RWPE2 (cell line): ENCODE data around the gene ARL5C.

ENCODE experiments used
- ATAC-seq: fragments of 200-7000 bp; cut with Tn5 transposase; 3 replicates; pipeline ENCODE4 v1.9.1; 2021; ENCODE audit warnings: low read depth
- DNase-seq: peaks from one replicate; pipeline ENCODE4 v3.0.0-alpha.2; 2020; ENCODE audit warnings: low spot score
- H3K27ac ChIP-seq: fragments of 450-650 bp; 2 replicates; pipeline ENCODE4 v1.5.1; 2017; ENCODE audit warnings: mild to moderate bottlenecking; ENCODE audit not compliant: poor library complexity, severe bottlenecking
- H3K27me3 ChIP-seq: fragments of 250-450 bp; sonication (Bioruptor Pico); 2 replicates; pipeline ENCODE4 v1.5.1; 2021; ENCODE audit warnings: mild to moderate bottlenecking, moderate library complexity; ENCODE audit not compliant: insufficient read depth, poor library complexity, severe bottlenecking
- H3K36me3 ChIP-seq: fragments of 250-450 bp; sonication (Bioruptor Pico); 2 replicates; pipeline ENCODE4 v1.5.1; 2020; ENCODE audit warnings: low read depth, mild to moderate bottlenecking, moderate library complexity
- H3K4me1 ChIP-seq: fragments of 250-450 bp; sonication (Bioruptor Pico); 2 replicates; pipeline ENCODE4 v1.5.1; 2021; ENCODE audit warnings: mild to moderate bottlenecking, moderate library complexity; ENCODE audit not compliant: insufficient read depth, poor library complexity, severe bottlenecking
- H3K4me3 ChIP-seq: fragments of 250-450 bp; sonication (Bioruptor Pico); 2 replicates; pipeline ENCODE4 v1.5.1; 2021; ENCODE audit warnings: mild to moderate bottlenecking, moderate library complexity; ENCODE audit not compliant: severe bottlenecking
- H3K9me3 ChIP-seq: fragments of 250-450 bp; sonication (Bioruptor Pico); 2 replicates; pipeline ENCODE4 v1.5.1; 2021; ENCODE audit warnings: mild to moderate bottlenecking, moderate library complexity; ENCODE audit not compliant: severe bottlenecking
- CTCF ChIP-seq: fragments of 450-650 bp; IDR thresholded peaks from one replicate; pipeline ENCODE4 v1.5.1; 2017; ENCODE audit warnings: mild to moderate bottlenecking, moderate library complexity; ENCODE audit not compliant: poor library complexity, severe bottlenecking

The ARL5C gene

GRCh38 chr17:39146273-39146672 is 19.7 kb downstream of the ARL5C start:
- Histone ChIP-seq H3K27ac (no peak overlapping the region), H3K27me3 (peaks cover 10% of the 10 kb centered on the region), H3K4me1 (peaks cover 4% of the 10 kb centered on the region), H3K4me3 (no peak overlapping the region), H3K36me3 (no peaks in the 10 kb centered on the region), H3K9me3 (no peaks in the 10 kb centered on the region)
- DNase-seq: no peak
- no peak for ATAC-seq
- TF ChIP-seq CTCF: no peak

GRCh38 chr17:39145143-39145542 is 20.8 kb downstream of the ARL5C start:
- H3K36me3 ChIP-seq: no peaks in the 10 kb centered on the region
- no peaks in the 10 kb centered on the region for H3K9me3 ChIP-seq
- TF ChIP-seq CTCF: no peak
- DNase-seq (no peak), ATAC-seq (no peak)
- H3K4me1 ChIP-seq: peaks cover 4% of the 10 kb centered on the region
- H3K27ac ChIP-seq: no peak overlapping the region
- no peaks in the 10 kb centered on the region for H3K27me3 ChIP-seq
- no peak overlapping the region for H3K4me3 ChIP-seq

DNA sequence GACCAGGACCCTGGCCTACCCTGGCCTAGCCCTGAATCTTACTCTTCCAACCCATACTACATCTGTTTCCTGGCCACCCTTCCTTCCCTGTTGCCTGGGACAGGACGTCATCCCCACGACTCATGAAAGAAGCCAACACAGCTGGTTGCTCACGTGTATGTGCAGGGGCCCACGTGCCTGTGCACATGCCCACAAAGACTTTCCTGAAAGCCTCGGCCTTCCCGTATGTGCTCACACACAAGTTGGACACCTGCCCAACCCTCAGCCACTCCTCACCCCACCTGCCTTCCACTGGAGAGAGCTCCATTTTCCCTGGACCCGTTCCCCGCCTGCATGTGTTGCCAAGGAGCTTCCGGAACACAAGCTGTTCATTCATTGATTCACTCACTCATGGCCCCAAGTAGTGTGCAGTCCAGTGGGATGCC is 21.5 kb downstream of the ARL5C start:
- no peaks in the 10 kb centered on the region for H3K27me3 ChIP-seq
- no peaks in the 10 kb centered on the region for H3K9me3 ChIP-seq
- H3K4me1 ChIP-seq: peaks cover 8% of the 10 kb centered on the region
- H3K4me3 ChIP-seq: no peak overlapping the region
- TF ChIP-seq CTCF: no peak
- H3K27ac ChIP-seq: no peak overlapping the region
- DNase-seq (no peak), ATAC-seq (peak; percentile 50)
- no peaks in the 10 kb centered on the region for H3K36me3 ChIP-seq

DNA sequence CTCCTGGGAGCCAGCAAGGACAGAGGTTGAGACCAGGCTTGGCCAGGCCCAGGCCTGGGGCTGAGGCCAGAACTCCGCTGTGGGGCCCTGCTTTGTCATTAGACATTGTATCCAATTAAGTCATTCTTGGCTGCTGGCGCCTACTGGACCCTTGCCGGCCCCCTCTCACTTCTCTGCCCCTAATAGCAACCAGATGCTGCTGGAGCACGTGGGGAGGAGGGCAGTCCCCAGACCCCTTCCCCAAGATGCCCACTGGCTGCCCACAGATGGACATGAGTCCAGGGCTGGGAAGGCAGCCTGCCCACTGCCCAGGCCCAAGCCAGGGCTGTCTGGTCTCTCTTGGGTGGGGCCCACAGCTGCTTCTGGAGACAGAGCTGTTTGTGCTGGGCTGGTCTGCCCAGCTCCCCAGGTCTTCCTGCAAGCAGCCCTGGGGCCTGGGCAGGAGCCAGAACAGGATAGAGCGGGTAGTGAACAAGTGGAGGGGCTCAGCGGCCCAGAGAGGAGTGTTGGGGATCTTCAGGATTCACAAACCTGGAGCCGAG is 22.3 kb downstream of the ARL5C start:
- no peak for TF ChIP-seq CTCF
- no peak for ATAC-seq
- H3K27me3 ChIP-seq: no peaks in the 10 kb centered on the region
- H3K9me3 ChIP-seq: no peaks in the 10 kb centered on the region
- peaks cover 15% of the 10 kb centered on the region for H3K4me1 ChIP-seq
- DNase-seq: no peak
- H3K4me3 ChIP-seq: no peak overlapping the region
- H3K27ac ChIP-seq: no peak overlapping the region
- H3K36me3 ChIP-seq: no peaks in the 10 kb centered on the region

GRCh38 chr17:39141915-39142664 is 23.9 kb downstream of the ARL5C start:
- TF ChIP-seq CTCF: no peak
- DNase-seq (no peak), ATAC-seq (no peak)
- Histone ChIP-seq H3K27ac (no peak overlapping the region), H3K9me3 (no peaks in the 10 kb centered on the region), H3K4me3 (no peak overlapping the region), H3K27me3 (no peaks in the 10 kb centered on the region), H3K4me1 (peaks cover 15% of the 10 kb centered on the region), H3K36me3 (no peaks in the 10 kb centered on the region)
